Ectodermal cell (in vitro differentiated cells): ENCODE results near the gene PROSER2.

Experiments used
- H3K27ac ChIP-seq: 2 replicates; pipeline ENCODE4 v1.7.0; 2013; ENCODE audit warnings: mild to moderate bottlenecking, low read depth, low read length; ENCODE audit not compliant: insufficient read depth, poor library complexity, severe bottlenecking
- H3K27me3 ChIP-seq: 2 replicates; pipeline ENCODE4 v1.7.0; 2013; ENCODE audit warnings: mild to moderate bottlenecking, low read length; ENCODE audit not compliant: insufficient read depth, control insufficient read depth, poor library complexity, severe bottlenecking
- H3K36me3 ChIP-seq: one replicate; pipeline ENCODE4 v1.7.0; 2013; ENCODE audit warnings: low read length; ENCODE audit not compliant: control insufficient read depth, insufficient read depth
- H3K4me1 ChIP-seq: one replicate; pipeline ENCODE4 v1.7.0; 2013; ENCODE audit warnings: low read length; ENCODE audit not compliant: control insufficient read depth, insufficient read depth
- H3K4me3 ChIP-seq: 2 replicates; pipeline ENCODE4 v1.7.0; 2013; ENCODE audit warnings: low read depth, low read length, control low read depth; ENCODE audit not compliant: insufficient read depth
- H3K9me3 ChIP-seq: 2 replicates; pipeline ENCODE4 v1.7.0; 2013; ENCODE audit warnings: mild to moderate bottlenecking, low read length, moderate library complexity; ENCODE audit not compliant: control insufficient read depth
- WGBS, 2 experiments: methylation state at CpG; one replicate each; pipeline ENCODE4 v1.1.7; 2013; ENCODE audit warnings: missing lambda C conversion rate in 2 of 2; 5-methylcytosine and 5-hydroxymethylcytosine counted together

The PROSER2 gene

GRCh38 chr10:11789306-11789705, 33.9 kb upstream of the PROSER2 start:
- no peak overlapping the region for H3K27ac ChIP-seq
- no peaks in the 10 kb centered on the region for H3K27me3 ChIP-seq
- H3K4me1 ChIP-seq = no peaks in the 10 kb centered on the region
- no peak overlapping the region for H3K4me3 ChIP-seq
- H3K9me3 ChIP-seq = no peaks in the 10 kb centered on the region
- WGBS, 2 experiments = 95% methylated on average over 2 of the region's 2 CpGs
- no peaks in the 10 kb centered on the region for H3K36me3 ChIP-seq

- H3K36me3 ChIP-seq = no peaks in the 10 kb centered on the region
- H3K27ac ChIP-seq = no peak overlapping the region
- no peaks in the 10 kb centered on the region for H3K9me3 ChIP-seq
- 91 to 93% methylated on average over 8 of the region's 8 CpGs for WGBS, 2 experiments
- no peaks in the 10 kb centered on the region for H3K27me3 ChIP-seq
- no peak overlapping the region for H3K4me3 ChIP-seq
- no peaks in the 10 kb centered on the region for H3K4me1 ChIP-seq
These were observed 33.2 kb upstream of the PROSER2 start for GRCh38 chr10:11789956-11790355.

- peaks cover under 1% of the 10 kb centered on the region for H3K4me1 ChIP-seq
- no peaks in the 10 kb centered on the region for H3K27me3 ChIP-seq
- no peak overlapping the region for H3K4me3 ChIP-seq
- 88 to 91% methylated on average over 12 of the region's 12 CpGs for whole genome bisulfite sequencing, 2 experiments
- H3K36me3 ChIP-seq = no peaks in the 10 kb centered on the region
- no peaks in the 10 kb centered on the region for H3K9me3 ChIP-seq
- H3K27ac ChIP-seq = no peak overlapping the region
These were observed 29.2 kb upstream of the PROSER2 start for GRCh38 chr10:11793762-11794479.

GRCh38 chr10:11794566-11794965, 28.6 kb upstream of the PROSER2 start:
- H3K27me3 ChIP-seq = no peaks in the 10 kb centered on the region
- H3K27ac ChIP-seq = no peak overlapping the region
- H3K36me3 ChIP-seq = no peaks in the 10 kb centered on the region
- 86 to 88% methylated on average over 5 of the region's 5 CpGs for WGBS, 2 experiments
- H3K4me3 ChIP-seq = no peak overlapping the region
- peaks cover 7% of the 10 kb centered on the region for H3K4me1 ChIP-seq
- H3K9me3 ChIP-seq = no peaks in the 10 kb centered on the region

GRCh38 chr10:11795101-11795920, 27.8 kb upstream of the PROSER2 start:
- no peaks in the 10 kb centered on the region for H3K9me3 ChIP-seq
- H3K27me3 ChIP-seq = no peaks in the 10 kb centered on the region
- H3K4me3 ChIP-seq = no peak overlapping the region
- 90 to 93% methylated on average over 25 of the region's 25 CpGs for WGBS, 2 experiments
- no peak overlapping the region for H3K27ac ChIP-seq
- no peaks in the 10 kb centered on the region for H3K36me3 ChIP-seq
- H3K4me1 ChIP-seq = peaks cover 7% of the 10 kb centered on the region

- peaks cover 7% of the 10 kb centered on the region for H3K4me1 ChIP-seq
- 87 to 88% methylated on average over 2 of the region's 2 CpGs for WGBS, 2 experiments
- H3K4me3 ChIP-seq = no peak overlapping the region
- H3K27ac ChIP-seq = no peak overlapping the region
- no peaks in the 10 kb centered on the region for H3K9me3 ChIP-seq
- H3K36me3 ChIP-seq = no peaks in the 10 kb centered on the region
- H3K27me3 ChIP-seq = no peaks in the 10 kb centered on the region
These were observed 26.7 kb upstream of the PROSER2 start for GRCh38 chr10:11796474-11796873.

- Histone ChIP-seq H3K36me3 (no peaks in the 10 kb centered on the region), H3K9me3 (no peaks in the 10 kb centered on the region), H3K27me3 (no peaks in the 10 kb centered on the region), H3K27ac (no peak overlapping the region), H3K4me1 (peaks cover 7% of the 10 kb centered on the region), H3K4me3 (no peak overlapping the region)
- 92 to 95% methylated on average over 10 of the region's 10 CpGs for WGBS, 2 experiments
These were observed 25.9 kb upstream of the PROSER2 start for GRCh38 chr10:11797281-11797680.

GRCh38 chr10:11797847-11798633, 25.1 kb upstream of the PROSER2 start:
- Histone ChIP-seq H3K4me1 (peaks cover 7% of the 10 kb centered on the region), H3K27ac (no peak overlapping the region), H3K27me3 (no peaks in the 10 kb centered on the region), H3K4me3 (no peak overlapping the region), H3K9me3 (no peaks in the 10 kb centered on the region), H3K36me3 (no peaks in the 10 kb centered on the region)
- WGBS, 2 experiments = 87 to 88% methylated on average over 12 of the region's 12 CpGs

- peaks cover 7% of the 10 kb centered on the region for H3K4me1 ChIP-seq
- WGBS, 2 experiments = 78% methylated on average over 18 of the region's 18 CpGs
- no peaks in the 10 kb centered on the region for H3K9me3 ChIP-seq
- no peaks in the 10 kb centered on the region for H3K27me3 ChIP-seq
- H3K36me3 ChIP-seq = no peaks in the 10 kb centered on the region
- H3K27ac ChIP-seq = no peak overlapping the region
- no peak overlapping the region for H3K4me3 ChIP-seq
These were observed 24.1 kb upstream of the PROSER2 start for GRCh38 chr10:11798845-11799735.
